ENCODE data around the gene SSRP1.

DNA sequence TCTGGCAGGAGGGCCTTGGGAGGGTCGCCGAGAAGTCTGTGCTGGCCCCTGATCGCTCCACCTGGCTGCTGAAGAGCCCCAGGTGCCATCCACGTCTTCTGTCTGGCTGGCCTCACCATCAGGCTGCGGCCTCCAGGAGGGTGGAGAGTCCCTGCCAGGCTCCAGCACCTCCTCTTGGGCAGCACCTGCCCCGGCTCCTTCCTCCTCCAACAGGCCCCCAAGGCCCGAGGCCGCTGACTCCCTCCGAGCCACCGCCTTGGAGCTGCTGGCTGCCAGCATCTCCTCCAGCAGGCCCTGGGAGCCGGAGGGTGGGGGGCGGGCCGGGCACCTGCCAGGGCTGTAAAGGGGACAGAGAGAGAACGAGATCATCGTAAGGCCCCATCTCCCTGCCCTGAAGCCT, 33.2 kb downstream of the SSRP1 start:
- TF ChIP-seq, protein P1, sequence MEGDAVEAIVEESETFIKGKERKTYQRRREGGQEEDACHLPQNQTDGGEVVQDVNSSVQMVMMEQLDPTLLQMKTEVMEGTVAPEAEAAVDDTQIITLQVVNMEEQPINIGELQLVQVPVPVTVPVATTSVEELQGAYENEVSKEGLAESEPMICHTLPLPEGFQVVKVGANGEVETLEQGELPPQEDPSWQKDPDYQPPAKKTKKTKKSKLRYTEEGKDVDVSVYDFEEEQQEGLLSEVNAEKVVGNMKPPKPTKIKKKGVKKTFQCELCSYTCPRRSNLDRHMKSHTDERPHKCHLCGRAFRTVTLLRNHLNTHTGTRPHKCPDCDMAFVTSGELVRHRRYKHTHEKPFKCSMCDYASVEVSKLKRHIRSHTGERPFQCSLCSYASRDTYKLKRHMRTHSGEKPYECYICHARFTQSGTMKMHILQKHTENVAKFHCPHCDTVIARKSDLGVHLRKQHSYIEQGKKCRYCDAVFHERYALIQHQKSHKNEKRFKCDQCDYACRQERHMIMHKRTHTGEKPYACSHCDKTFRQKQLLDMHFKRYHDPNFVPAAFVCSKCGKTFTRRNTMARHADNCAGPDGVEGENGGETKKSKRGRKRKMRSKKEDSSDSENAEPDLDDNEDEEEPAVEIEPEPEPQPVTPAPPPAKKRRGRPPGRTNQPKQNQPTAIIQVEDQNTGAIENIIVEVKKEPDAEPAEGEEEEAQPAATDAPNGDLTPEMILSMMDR (IDR thresholded peaks at IDR 0.05; ENCODE audit: insufficient read depth, low read depth, low read length), result no peak
- TF ChIP-seq EZH2 (IDR thresholded peaks at IDR 0.05; ENCODE audit: insufficient read depth, low read length), result no peak
